Stomach smooth muscle (tissue), 2 donors: Measurements from ENCODE around the gene PTCH1.

Experiments used
- H3K27ac ChIP-seq: one replicate; pipeline ENCODE4 v1.7.0; 2013; ENCODE audit warnings: mild to moderate bottlenecking, low read length, inconsistent platforms
- H3K27me3 ChIP-seq, 2 donors: one replicate each; pipeline ENCODE4 v1.7.0; 2013; ENCODE audit warnings: low read length in 2 of 2; ENCODE audit not compliant: insufficient read depth in 2 of 2, control insufficient read depth in 1 of 2
- H3K36me3 ChIP-seq, 2 donors: one replicate each; pipeline ENCODE4 v1.7.0; 2013; ENCODE audit warnings: low read length in 2 of 2; ENCODE audit not compliant: control insufficient read depth in 2 of 2, insufficient read depth in 2 of 2
- H3K4me1 ChIP-seq: one replicate; pipeline ENCODE4 v1.7.0; 2013; ENCODE audit warnings: low read length; ENCODE audit not compliant: control insufficient read depth, insufficient read depth
- H3K4me3 ChIP-seq, 2 donors: one replicate each; pipeline ENCODE4 v1.7.0; 2013; ENCODE audit warnings: low read length in 2 of 2
- H3K9ac ChIP-seq, 2 donors: one replicate each; pipeline ENCODE4 v1.7.0; 2013; ENCODE audit warnings: low read length in 2 of 2, mild to moderate bottlenecking in 1 of 2
- H3K9me3 ChIP-seq, 2 donors: one replicate each; pipeline ENCODE4 v1.7.0; 2013; ENCODE audit warnings: low read length in 2 of 2; ENCODE audit not compliant: control insufficient read depth in 2 of 2
- donor health status: healthy.
- donor health status: Pancreatic carcinoma.

PTCH1 gene

DNA sequence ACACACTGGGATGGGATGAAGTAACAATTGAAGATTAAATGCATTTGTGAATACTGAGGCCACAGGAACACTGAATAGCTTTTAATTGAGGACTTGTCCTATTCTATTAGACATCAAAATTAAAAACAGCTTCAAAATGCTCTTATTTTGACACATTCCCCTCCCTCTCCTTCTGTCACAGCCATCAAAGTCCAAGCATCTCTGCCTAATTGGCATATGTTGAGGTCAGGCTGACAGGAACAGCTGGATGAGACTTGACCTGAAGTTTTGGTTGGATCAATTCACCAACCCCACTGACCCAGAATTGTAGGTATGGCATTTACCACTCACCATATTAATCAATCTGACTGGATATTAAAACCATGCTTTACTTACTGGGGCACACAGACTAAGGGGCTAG lies 96.3 kb downstream of the PTCH1 start:
- H3K4me1 ChIP-seq = no peaks in the 10 kb centered on the region
- no peaks in the 10 kb centered on the region for H3K36me3 ChIP-seq
- H3K4me3 ChIP-seq = no peak overlapping the region
- no peaks in the 10 kb centered on the region for H3K27me3 ChIP-seq
- no peak overlapping the region for H3K27ac ChIP-seq
- no peak overlapping the region for H3K9ac ChIP-seq
- H3K9me3 ChIP-seq = peaks cover 6 to 9% of the 10 kb centered on the region in 2 donors

DNA sequence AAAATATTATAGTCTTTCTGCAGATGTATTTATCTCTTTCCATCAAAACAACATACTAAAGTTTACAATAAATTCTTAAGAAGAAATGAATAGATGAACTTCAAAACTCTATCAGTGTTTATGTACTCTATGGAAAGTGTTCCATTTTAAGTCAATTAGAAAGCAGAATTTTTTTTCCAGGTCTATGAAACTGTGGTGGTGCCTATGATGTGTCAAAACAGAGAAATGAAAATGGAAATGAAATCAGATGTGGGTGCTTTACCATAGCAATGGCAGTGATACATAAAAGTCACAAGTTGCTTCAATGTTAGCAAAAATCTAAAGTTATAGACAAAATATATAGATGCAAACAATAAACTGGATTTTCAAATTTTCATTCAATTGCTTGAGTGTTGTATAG lies 97.3 kb downstream of the PTCH1 start:
- Histone ChIP-seq H3K9me3 (peaks cover 6 to 9% of the 10 kb centered on the region in 2 donors), H3K36me3 (no peaks in the 10 kb centered on the region), H3K4me3 (no peak overlapping the region), H3K4me1 (no peaks in the 10 kb centered on the region), H3K27ac (no peak overlapping the region), H3K27me3 (no peaks in the 10 kb centered on the region), H3K9ac (no peak overlapping the region)

DNA sequence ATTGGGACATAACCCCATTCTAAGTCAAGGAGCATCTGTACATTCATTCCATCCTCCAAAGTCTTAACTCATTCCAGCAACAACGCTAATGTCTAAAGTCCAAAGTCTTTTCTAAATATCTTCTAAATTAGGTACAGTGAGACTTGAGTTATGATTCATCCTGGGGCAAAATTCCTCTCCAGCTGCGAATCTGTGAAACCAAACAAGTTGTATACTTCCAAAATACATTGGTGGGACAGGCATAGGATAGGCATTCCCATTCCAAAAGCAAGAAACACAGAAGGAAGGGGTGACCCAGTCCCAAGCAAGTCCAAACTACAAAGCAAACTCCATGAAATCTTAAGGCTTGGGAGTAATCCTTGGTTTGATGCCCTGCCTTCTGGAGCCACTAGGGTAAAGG lies 101.6 kb downstream of the PTCH1 start:
- no peaks in the 10 kb centered on the region for H3K9me3 ChIP-seq
- H3K27me3 ChIP-seq = no peaks in the 10 kb centered on the region
- no peaks in the 10 kb centered on the region for H3K4me1 ChIP-seq
- H3K36me3 ChIP-seq = no peaks in the 10 kb centered on the region
- no peak overlapping the region for H3K4me3 ChIP-seq
- H3K9ac ChIP-seq = no peak overlapping the region
- no peak overlapping the region for H3K27ac ChIP-seq

DNA sequence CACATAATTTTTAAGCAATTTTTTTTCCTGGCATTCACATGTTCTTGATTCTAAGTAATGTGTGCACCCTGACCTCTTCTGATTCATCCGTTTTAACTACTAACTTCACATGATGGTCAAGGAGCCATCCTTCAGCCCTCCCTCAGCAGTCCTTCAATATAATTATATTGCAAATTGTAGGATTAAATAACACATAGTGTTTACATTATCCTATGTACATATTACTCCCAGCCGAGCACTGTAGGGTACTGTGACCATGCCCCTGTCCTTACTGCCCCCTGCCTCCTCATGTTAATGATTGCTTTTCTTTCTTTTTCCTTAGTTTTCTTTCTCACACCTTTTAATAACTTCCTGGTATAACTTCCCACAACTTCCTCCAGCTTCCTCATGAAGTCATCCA lies 103.0 kb downstream of the PTCH1 start:
- H3K4me1 ChIP-seq = no peaks in the 10 kb centered on the region
- no peaks in the 10 kb centered on the region for H3K36me3 ChIP-seq
- H3K4me3 ChIP-seq = no peak overlapping the region
- no peak overlapping the region for H3K9ac ChIP-seq
- no peak overlapping the region for H3K27ac ChIP-seq
- H3K9me3 ChIP-seq = no peaks in the 10 kb centered on the region
- no peaks in the 10 kb centered on the region for H3K27me3 ChIP-seq

DNA sequence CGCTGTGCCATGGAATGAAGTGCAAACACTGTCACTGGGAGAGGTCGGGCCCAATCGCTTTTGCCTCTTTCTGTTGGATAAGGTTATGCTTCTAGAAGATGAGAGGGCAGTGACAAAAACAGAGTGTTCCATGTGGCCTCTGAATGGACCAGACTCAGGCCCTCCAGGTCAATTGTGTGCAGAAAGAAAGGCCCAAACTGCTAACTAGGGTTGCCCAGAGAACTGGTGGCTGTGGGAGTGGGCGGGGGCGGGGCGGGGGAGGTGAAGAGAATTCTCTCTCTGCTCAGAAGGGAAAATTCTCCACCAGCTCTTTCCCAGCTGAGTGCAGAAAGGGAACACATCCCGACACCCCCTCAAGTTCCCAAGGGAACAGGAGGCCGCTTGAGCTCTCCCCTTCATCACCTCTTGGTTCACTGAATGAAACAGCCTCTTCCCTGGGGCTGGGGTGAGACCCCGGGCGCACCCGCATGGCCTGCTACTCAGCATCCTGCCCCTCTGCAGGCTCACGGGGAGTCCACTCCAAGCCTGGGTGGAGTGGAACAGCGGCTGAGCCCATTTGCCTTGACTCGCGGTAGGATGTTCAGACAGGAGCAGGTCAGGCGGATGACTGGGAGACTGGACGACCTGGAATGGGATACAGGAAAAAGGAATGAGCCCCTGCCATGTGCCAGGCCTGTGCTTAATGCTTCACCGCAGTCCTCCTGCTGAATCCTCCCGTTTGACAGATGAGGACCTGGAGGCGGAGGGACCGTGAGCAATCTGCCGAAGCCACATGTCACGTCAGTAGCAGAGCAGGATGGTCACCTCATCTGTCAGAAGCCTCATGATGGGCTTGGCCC lies 105.5 kb downstream of the PTCH1 start:
- no peaks in the 10 kb centered on the region for H3K4me1 ChIP-seq
- no peak overlapping the region for H3K4me3 ChIP-seq
- no peak overlapping the region for H3K9ac ChIP-seq
- no peaks in the 10 kb centered on the region for H3K36me3 ChIP-seq
- H3K9me3 ChIP-seq = no peaks in the 10 kb centered on the region
- no peaks in the 10 kb centered on the region for H3K27me3 ChIP-seq
- H3K27ac ChIP-seq = no peak overlapping the region

DNA sequence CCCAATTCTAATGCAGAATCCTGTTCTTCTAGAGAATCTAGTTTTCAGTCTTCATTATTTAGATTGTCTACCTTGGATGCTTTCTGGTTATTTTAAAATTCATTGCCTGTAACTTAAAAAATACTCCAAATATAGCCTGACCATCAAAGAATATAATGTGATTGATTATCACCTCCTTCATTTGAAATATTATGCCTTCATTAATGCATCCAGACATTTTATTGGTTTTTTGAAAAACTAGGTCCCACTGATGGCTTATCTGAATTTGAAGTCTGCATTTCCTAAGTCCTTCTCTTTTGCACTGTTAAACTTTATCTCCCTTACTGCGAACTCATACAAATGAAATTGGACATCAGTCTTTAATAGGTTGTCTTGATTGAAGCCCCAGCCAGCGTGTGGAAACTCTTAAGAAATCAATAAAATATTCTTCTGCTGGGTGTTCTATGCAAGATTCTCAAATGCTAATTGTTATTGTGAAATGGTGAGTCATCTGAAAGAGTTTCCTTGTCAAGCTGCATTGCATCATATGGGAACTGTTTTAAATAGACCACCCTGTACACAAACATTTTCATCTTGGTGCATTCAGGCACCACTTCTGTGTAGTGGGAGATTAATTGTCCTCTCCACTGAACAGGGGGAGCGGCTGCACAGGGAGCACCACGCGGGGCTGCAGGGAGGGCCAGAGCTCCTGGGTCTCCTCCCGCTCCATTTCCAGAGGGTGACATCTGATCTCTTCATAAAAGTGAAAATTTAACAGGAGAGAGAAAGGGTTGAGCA lies 106.9 kb downstream of the PTCH1 start:
- Histone ChIP-seq H3K9me3 (no peaks in the 10 kb centered on the region), H3K4me1 (no peaks in the 10 kb centered on the region), H3K27me3 (no peaks in the 10 kb centered on the region), H3K27ac (no peak overlapping the region), H3K36me3 (no peaks in the 10 kb centered on the region), H3K4me3 (no peak overlapping the region), H3K9ac (no peak overlapping the region)

DNA sequence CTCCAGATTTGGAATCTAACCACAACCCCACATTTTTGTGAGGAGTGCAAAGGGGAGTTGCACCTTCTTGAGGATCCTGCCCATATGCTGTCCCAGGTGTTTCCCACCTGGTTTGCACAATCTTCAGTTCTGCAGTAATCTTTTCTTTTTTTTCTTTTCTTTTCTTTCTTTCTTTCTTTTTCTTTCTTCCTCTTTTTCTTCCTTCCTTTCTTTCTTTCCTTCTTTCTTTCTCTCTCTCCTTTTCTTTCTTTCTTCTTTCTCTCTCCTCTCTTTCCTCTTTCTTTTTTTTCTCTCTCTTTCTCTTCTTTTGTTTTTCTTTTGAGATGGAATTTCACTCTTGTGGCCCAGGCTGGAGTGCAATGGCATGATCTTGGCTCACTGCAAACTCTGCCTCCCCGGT lies 109.2 kb downstream of the PTCH1 start:
- no peak overlapping the region for H3K4me3 ChIP-seq
- no peaks in the 10 kb centered on the region for H3K36me3 ChIP-seq
- no peaks in the 10 kb centered on the region for H3K4me1 ChIP-seq
- no peak overlapping the region for H3K9ac ChIP-seq
- no peaks in the 10 kb centered on the region for H3K9me3 ChIP-seq
- no peak overlapping the region for H3K27ac ChIP-seq
- no peaks in the 10 kb centered on the region for H3K27me3 ChIP-seq

DNA sequence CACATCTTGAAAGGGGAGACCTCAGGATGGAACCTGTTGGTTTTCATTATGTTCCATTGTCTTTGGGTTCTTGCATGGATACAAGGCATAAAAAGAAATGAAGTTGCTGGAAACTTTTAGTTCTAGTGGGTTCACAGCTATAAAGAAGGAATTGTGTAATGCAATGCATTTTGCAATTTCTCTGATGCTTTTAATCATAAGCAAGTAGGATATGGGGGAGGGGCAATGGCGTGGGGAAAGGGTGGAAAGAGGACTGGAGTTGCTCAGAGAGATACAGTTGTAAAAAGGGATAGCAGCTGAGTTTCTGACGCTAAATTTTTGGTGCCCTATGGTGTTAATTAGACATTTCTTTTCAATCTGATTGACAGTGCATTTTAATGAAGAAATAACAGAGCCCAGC lies 110.7 kb downstream of the PTCH1 start:
- Histone ChIP-seq H3K9ac (no peak overlapping the region), H3K27me3 (no peaks in the 10 kb centered on the region), H3K27ac (no peak overlapping the region), H3K4me3 (no peak overlapping the region), H3K4me1 (no peaks in the 10 kb centered on the region), H3K36me3 (no peaks in the 10 kb centered on the region), H3K9me3 (no peaks in the 10 kb centered on the region)

DNA sequence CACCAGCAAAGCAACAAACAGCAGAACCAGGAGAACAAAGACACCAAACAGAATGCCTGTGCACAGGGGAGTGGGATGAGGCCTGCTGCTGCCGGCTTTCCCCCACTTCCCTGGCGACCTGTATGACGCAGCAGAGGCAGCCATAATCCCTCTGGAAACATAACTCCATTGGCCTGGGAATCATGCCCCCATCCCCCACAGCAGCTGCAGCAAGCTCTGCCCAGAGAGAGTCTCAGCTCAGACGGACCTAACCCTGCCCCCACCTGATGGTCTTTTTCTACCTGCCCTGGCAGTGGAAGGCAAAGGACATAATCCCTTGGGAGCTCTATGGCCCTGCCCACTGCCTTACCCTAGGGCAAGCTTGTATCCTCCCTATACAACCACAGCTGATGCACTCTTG lies 117.5 kb downstream of the PTCH1 start:
- no peaks in the 10 kb centered on the region for H3K27me3 ChIP-seq
- no peaks in the 10 kb centered on the region for H3K36me3 ChIP-seq
- H3K4me1 ChIP-seq = no peaks in the 10 kb centered on the region
- no peak overlapping the region for H3K4me3 ChIP-seq
- peaks cover 0 to 2% of the 10 kb centered on the region in 2 donors for H3K9me3 ChIP-seq
- no peak overlapping the region for H3K27ac ChIP-seq
- no peak overlapping the region for H3K9ac ChIP-seq
